HG03064 (cell line): ENCODE measurements around the gene SYCP3.
"Not testable (repeated sequence)": the region's sequence is repeated elsewhere in the genome, so short reads cannot be mapped to it uniquely, and the experiment has no call there.

ENCODE experiments used
- ATAC-seq: cut with Tn5 transposase; IDR thresholded peaks from one replicate; pipeline ENCODE4 v1.9.1; 2021; ENCODE audit warnings: low read depth; ENCODE audit not compliant: unreplicated experiment

Gene SYCP3

DNA sequence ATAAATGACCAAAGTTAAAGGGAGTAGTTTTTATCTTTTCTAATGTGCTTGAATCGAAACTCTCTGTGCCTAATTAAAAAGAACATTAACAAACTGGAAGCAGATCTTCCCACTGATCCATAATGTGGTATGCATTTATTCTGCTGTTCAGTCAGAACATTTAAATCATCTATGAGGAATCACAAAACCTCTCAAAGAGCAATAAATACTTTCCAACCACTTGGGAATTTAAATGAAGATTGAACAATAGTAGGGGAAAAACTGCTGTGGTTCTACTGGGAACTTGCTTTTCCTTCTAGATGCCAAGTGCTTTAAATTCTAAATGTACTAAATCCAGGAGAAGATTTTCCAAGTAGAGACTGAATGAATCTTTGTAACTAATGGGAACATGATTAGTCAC is 54.2 kb downstream of the SYCP3 start:
- ATAC-seq: no peak

DNA sequence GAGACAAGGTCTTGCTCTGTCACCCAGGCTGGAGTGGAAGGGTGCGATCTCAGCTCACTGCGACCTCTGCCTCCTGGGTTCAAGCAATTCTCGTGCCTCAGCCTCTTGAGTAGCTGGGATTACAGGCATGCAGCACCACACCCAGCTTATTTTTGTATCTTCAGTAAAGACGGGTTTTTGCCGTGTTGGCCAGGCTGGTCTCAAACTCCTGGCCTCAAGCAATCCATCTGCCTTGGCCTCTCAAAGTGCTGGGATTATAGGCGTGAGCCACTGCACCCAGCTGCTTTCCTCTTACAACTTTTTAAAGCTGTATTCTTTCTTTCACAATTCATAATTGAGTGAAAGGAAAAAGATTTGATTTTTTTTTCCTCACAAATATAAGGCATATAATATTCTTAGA is 57.6 kb downstream of the SYCP3 start:
- ATAC-seq: not testable (repeated sequence)

DNA sequence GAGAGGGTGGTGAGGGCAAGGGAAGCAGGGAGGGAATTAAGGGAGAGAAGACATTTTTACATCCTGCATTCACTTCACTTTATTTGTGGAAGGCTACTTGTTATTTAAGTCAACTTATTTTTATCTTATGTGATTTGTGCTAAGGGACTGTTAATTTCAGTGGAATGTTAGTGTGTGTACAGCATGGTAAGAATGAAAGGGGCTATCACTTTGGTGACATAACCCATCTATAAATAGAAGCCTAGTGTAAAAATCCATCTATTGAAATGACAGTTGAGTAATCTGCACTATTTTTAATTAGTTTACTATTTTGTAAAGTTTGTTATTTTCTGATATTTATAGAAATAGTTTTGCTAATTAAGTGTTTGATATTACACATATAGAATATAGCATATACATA is 58.6 kb downstream of the SYCP3 start:
- no peak for ATAC-seq

DNA sequence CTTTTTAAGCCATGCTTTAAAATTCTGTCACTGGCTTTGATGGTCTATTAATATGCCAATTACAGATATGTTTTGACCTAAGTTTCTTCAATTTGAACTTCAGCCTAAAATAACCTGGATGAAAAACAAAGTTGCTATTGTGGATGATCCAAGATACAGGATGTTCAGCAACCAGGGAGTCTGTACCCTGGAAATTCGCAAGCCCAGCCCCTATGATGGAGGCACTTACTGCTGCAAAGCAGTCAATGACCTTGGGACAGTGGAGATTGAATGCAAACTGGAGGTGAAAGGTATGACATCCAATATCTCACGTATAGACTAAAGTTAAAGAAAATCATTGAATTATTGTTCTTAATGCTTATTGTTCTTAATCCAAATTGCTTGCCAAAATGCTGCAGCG is 59.0 kb downstream of the SYCP3 start:
- no peak for ATAC-seq
